GM18502 (cell line): ENCODE measurements around the gene SEMA4C.

Source experiments
- ATAC-seq: cut with Tn5 transposase; IDR thresholded peaks from one replicate; pipeline ENCODE4 v1.9.1; 2021; ENCODE audit warnings: mild to moderate bottlenecking; ENCODE audit not compliant: unreplicated experiment, poor library complexity

Gene SEMA4C

GRCh38 chr2:96824079-96824870 lies 45.6 kb downstream of the SEMA4C start:
- ATAC-seq: no peak

- ATAC-seq: no peak
These were observed 46.7 kb downstream of the SEMA4C start for GRCh38 chr2:96823198-96823597.

- ATAC-seq: no peak
These were observed 47.1 kb downstream of the SEMA4C start for GRCh38 chr2:96822786-96823185.

DNA sequence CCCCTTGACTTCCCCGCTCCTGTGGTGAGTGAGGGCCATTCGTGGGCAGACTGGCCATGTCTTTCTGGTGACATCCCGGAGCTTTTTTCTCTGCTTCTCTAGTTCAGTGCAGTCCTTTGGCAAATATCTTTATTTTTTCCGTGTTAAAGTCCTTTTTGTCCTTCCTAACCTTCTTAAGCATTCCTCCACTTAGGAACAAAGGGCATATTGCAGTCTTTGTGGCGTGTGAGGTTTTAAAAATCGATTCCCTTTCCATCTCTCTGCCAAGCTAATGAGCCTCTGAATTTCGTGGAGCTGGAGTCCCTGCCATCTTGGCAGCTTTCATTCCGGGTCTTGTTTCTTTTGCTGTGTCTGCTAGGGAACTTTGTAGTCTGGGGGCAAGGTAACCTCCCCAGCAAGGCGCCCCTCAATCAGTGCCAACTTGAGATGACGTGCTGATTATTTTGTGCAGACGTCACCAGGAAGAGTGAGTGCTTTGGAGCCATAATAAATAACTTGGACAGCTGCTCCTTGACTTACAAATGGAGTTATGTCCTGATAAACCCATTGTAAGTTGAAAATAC lies 48.7 kb downstream of the SEMA4C start:
- no peak for ATAC-seq

GRCh38 chr2:96819876-96820511 lies 49.9 kb downstream of the SEMA4C start:
- no peak for ATAC-seq

DNA sequence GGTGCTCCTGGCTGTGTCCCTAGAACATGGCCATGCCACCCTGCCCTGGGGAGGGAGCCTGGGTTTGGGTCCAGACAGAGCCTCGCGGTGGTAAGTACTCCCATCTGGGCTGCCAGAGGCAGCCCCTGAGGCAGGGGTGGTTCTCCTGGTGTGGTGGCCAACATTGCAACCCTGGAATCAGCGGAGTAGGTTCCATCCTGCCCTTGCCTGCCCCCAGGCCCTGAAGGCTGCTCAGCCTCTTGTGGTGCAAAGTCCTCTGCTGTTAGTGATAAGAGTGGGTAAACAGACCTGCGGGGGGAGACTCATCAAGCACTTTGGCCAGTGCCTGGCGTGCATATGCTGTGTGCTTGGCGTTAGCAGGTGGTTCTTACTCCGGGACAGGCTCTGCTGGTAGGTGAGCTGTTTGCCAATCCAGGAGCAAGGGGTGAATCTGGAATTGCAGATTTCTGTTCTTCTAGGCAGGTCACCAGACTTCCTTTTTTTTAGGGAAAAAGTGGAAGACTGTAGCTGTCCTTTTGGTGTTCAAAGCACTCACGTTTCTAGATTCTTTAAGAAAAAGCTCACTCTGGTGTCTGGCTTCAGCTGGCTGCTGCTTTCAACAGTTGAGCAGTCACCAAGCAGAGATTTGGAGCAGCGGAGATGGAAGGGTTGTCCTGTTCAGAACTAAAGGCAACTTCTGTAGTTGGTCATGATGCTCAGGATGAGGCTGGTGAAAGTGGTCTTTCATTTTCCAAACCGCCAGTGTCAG lies 50.6 kb downstream of the SEMA4C start:
- ATAC-seq: no peak

DNA sequence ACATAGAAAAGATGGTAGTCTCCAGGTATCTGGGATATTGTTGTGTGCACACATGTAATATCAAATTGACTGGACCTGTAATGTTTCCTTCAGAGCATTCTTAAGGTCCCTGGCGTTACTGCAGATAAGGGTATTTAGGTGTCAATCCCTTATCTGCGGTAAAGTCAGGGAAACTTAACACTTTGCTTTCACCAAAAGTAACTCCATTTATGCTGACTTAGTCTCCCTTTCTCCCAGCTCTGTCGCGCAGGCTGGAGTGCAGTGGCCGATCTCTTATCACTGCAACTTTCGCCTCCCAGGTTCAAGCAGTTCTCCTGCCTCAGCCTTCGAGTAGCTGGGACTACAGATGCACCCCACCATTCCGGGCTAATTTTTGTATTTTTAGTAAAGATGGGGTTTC lies 52.0 kb downstream of the SEMA4C start:
- ATAC-seq: no peak

DNA sequence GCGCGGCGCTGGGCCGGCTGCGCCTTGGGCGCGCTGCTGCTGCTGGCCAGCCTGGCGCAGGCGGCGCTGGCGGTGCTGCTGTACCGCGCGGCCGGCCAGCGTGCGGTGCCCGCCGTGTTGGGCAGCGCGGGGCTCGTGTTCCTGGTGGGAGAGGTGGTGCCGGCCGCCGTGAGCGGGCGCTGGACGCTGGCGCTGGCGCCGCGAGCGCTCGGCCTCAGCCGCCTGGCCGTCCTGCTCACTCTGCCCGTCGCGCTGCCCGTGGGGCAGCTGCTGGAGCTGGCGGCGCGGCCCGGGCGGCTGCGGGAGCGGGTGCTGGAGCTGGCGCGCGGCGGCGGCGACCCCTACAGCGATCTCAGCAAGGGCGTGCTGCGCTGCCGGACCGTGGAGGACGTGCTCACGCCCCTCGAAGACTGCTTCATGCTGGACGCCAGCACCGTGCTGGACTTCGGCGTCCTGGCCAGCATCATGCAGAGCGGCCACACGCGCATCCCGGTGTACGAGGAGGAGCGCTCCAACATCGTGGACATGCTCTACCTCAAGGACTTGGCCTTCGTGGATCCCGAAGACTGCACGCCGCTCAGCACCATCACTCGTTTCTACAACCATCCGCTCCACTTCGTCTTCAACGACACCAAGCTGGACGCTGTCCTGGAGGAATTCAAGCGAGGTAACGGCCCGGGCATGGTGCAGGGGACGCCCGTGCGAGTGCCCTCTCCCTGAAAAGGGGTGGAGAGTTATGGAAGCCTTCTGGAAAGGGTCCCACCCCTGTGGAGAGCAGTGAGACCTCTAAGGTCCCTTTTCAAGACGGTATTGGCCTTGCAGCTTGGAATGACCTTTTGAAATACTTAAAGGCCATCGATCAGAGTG lies 52.8 kb downstream of the SEMA4C start:
- peak; percentile 0 for ATAC-seq

DNA sequence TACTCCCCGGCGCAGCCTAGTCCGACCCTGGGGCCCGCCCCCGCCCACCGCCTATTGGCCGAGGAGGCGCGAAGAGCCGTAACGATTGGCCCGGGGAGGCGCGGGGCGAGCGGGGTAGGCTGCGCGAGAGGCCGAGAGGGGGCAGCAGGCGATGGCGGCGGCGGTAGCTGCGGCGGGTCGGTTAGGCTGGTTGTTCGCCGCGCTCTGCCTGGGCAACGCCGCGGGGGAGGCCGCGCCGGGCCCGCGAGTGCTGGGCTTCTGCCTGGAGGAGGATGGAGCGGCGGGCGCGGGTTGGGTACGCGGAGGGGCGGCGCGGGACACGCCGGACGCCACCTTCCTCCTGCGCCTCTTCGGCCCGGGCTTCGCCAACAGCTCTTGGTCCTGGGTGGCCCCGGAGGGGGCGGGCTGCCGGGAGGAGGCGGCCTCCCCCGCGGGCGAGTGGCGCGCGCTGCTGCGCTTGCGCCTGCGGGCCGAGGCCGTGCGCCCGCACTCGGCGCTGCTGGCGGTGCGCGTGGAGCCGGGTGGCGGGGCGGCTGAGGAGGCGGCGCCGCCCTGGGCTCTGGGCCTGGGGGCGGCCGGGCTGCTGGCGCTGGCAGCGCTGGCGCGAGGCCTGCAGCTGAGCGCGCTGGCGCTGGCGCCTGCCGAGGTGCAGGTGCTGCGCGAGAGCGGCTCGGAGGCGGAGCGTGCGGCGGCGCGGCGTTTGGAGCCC lies 53.6 kb downstream of the SEMA4C start, which contains the start of gene CNNM3:
Gene CNNM3 (plus strand): TSS at position 142 of the 709 bp plus-strand sequence. CDS start 10 bp downstream, at position 152.
- ATAC-seq: peak; percentile 90

DNA sequence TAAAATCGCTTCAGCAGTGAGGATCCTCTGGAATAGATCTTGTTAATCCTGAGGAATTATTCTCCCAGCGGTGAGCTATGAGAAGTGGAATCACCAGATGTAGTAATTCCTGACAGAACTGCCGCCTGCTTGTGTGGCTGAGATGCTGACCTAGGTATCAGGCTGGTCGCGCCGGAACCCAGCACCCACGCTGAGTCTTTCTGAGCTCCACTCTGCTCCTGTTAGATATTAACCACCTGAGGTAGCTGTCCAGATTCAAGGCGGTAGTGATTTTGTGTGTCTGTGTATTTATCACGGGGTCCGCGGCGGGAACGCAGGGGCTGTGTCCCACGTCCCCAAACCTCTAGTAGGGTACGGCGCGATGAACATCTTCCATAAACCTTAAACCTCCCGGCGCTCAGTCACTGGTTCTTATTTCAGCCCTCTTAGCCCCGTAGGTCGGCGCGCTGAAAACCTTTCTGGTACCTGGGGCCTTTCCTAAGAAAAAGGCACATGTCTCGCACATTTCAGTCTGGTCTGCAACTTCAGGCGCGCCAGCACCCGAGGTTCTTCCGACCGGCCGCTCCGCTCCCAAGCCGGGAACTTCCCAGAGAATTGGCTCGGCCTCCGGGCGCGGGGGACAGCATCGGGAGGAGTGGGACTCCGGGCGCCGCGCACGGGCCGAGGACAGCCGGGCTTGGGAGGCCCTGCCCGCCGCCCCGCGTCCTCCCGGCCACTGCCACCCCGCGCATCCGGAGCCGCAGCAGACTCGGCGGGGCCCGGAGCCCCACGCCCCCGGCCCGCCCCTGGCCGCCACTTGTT lies 54.4 kb downstream of the SEMA4C start:
- ATAC-seq: no peak

- no peak for ATAC-seq
These were observed 56.2 kb downstream of the SEMA4C start for GRCh38 chr2:96813656-96814055.

DNA sequence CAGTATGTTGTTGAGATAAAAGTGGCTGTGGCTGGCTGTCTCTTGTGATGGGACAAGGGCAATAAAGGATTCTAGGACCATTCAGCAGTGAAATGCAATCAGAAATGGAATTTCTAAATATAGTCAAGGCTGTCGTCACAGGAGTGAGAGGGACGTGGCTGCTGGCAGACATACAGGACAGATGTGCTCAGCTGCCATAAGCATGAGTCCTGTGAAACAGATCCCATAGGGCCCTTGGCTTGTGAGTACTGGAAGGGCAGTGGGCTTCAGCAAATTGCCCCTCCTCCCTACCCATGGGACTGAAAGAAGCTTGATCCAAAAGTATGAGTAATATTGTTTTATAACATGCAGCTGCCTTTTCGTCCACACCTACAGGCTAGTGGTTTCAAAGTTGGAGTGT lies 58.0 kb downstream of the SEMA4C start:
- no peak for ATAC-seq

DNA sequence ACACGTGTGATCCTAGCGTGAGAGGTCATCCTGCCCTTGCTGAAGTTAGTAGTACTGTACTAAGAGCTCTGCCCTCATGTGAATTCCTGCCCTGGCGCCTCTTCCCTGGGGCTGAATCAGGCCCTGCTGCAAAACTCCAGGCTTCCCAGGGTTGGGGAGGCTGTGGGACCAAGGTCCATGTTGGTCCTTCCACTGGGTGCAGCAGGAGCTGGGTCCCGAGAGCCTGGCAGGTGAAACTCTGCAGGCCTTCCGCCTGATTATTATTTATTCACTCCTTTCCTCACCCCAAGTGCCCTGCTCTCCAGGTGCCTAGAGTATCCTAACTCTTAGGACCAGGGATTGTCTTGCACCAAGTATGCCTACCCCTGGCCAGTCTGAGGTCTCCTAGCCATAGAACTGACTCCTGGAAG lies 59.1 kb downstream of the SEMA4C start:
- ATAC-seq: no peak

DNA sequence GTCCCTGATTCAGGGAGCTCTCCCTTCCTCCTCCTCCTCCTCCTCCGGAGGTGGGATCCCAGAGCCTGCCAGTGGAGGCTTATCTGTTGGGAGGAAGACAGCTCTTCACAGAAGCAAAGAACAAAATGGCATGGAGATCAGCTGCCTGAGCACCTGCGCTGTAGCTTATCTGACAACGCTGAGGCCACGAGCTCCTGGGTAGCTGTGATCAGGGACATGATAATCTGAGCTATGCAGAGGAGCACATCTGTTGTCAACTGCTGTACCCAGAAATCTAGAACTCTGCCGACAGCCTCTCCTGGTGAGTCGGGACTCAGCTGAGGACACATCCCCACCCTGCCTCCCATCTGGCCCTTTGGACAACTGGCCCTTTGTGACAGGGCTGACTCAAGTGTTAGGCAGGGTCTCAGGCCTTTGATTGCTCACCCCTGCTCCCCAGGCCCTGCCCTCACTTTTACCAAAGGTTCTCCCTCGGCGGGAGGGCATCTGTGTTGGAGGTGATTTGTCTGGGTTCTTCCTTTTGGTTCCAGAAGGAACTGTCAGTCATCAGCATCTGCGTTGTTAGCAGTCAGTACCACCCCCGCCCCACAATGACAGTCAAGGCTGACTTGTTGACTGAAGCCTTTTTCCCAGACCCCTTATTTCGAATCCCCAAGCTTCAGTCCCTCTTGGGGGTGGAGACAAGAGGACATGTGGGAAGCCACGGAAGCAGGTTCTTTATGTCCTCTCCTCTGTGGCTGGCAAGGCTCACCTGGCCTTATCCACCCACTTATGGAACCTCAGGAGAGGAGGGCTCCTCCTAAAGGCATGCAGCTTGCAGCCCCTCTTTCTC lies 59.7 kb downstream of the SEMA4C start:
- no peak for ATAC-seq
